ENCODE data around the gene RUNX1.
A peak's percentile ranks its signal among the peaks of the same experiment; 100 is the strongest.

The RUNX1 gene

DNA sequence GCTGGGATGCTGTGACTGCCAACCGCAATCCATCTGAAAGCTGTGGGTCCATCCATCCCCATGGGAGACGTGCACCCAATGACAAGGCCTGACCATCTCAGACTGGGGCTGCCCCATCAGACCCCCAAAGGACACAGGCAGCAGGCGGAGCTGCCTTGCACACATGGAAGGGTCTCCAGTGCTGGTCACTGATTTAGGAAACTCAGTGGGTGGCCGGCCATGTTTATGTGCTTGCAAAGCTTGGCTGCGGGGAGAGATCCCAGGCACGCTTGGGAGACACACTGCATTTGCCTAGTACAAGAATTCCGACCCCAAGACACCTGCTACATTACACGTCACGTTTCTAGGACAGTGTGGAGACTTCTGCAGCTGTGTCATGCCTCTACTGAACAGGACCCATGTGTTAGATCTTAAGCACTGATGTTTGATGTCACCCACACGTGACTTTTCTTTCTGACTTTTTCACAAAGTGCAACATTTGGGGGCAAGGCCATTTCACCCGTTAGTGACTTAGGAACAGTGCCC, 198.9 kb downstream of the RUNX1 start:
- H3K4me2 ChIP-seq = no peak overlapping the region
- H4K20me1 ChIP-seq = peaks cover 95% of the 10 kb centered on the region
- peaks cover 32% of the 10 kb centered on the region for H3K4me1 ChIP-seq
- H3K36me3 ChIP-seq = peaks cover 93% of the 10 kb centered on the region
- TF ChIP-seq Cebpa-rat (IDR thresholded peaks at IDR 0.05) = no peak
- H3K27ac ChIP-seq = no peak overlapping the region
- no peak overlapping the region for H3K4me3 ChIP-seq
- no peak overlapping the region for H3K9ac ChIP-seq
- H3K9me3 ChIP-seq = no peaks in the 10 kb centered on the region
- no peaks in the 10 kb centered on the region for H3K27me3 ChIP-seq

DNA sequence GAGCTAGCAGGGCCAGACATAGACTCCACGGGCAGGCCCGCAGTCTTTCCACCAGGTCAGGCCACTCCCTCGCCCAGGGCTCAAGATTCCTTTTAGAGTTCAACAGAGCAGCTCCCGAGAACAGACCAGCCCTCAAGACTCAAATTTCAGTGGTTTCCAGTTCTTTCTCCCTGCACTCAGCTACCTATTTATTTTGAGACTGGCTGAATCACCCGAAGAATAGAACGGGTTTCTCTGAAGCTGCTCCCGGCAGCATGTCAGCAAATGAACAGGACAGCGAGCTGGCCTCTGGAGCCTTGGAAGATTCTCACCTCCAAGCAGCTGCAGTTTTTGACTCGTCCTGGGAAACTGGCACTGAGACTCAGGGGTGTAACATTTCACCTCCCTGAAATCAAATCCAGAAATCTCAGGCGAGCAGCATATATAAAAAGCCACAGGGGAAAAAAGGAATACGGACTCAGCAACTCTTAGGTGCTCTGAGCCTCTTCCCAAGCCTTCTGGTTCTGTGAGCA, 202.4 kb downstream of the RUNX1 start:
- Histone ChIP-seq H3K4me2 (peak overlapping the region; percentile 21), H3K4me1 (peaks cover 47% of the 10 kb centered on the region), H3K9me3 (no peaks in the 10 kb centered on the region), H3K4me3 (no peak overlapping the region), H3K27me3 (no peaks in the 10 kb centered on the region), H3K9ac (peak overlapping the region; percentile 11; the same call in 1 of the 2 replicates), H3K27ac (peak overlapping the region; percentile 27; the same call in 1 of the 2 replicates), H4K20me1 (peaks cover 95% of the 10 kb centered on the region), H3K36me3 (peaks cover 93% of the 10 kb centered on the region)
- no peak for TF ChIP-seq Cebpa-rat (IDR thresholded peaks at IDR 0.05)

DNA sequence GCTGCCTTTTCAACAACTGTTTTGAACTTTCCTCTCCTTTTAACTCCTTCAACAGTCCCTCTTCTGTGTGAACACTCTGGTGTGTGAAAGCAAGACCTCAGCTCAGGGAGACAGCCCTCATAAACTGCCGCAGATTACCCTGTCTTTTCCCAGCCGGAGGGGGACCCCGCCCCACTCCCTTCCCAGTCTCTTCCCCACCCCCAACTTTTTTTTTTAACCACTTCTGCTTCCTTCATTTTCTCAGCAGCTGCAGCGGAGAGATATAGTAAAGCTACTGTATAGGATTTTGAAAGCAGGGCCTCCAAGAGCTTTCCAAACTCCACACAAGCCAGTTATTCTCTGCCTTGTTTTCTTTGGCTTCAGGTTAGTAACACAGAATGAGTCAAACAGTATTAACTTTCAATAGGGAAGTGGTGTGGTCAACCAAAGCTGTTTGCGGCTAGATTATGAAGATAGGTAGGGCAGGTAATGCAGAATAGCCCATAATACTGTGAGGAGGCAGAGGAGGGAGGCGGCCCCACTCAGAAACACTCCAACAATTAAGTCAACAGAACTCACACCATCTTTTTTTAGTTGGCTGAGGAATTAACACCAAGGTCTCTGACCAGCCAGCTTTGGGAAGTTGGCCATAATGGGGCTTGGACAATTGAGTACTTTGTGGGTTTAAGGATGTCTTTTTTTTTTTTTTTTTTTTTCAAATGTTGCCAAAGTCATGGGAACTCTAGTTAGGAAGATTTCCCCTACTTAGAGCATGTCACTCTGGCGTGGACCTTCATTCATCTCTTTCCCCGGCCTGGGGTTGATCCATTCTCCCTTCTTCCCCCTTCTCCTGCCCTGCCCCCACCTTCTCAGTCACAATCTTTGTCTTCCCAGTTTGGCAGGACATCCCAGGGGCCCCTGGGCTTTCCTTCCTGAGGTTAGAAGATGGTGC, 203.3 kb downstream of the RUNX1 start:
- Histone ChIP-seq H3K36me3 (peaks cover 93% of the 10 kb centered on the region), H4K20me1 (peaks cover 95% of the 10 kb centered on the region), H3K4me3 (no peak overlapping the region), H3K27ac (peak overlapping the region; percentile 27; the same call in 1 of the 2 replicates), H3K27me3 (no peaks in the 10 kb centered on the region), H3K9me3 (no peaks in the 10 kb centered on the region), H3K9ac (peak overlapping the region; percentile 11; the same call in 1 of the 2 replicates), H3K4me1 (peaks cover 51% of the 10 kb centered on the region), H3K4me2 (peak overlapping the region; percentile 21; the same call in 1 of the 2 replicates)
- TF ChIP-seq Cebpa-rat (IDR thresholded peaks at IDR 0.05) = no peak

DNA sequence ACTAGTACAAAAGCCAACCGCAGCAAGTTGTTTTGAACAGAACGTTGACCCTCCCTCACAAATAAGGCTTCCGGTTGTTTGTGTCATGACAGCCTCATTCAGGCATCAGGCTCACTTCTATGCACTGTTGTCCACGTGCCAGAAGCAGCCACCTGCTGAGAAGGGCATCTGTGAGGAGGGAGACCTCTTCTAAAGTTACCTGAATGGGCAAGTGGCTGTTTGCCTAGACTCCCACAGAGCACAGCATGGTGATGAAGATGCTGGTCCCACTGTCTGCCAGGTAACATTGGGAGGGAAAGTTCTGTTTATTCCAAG, 204.2 kb downstream of the RUNX1 start:
- no peak for TF ChIP-seq Cebpa-rat (IDR thresholded peaks at IDR 0.05)
- Histone ChIP-seq H3K36me3 (peaks cover 93% of the 10 kb centered on the region), H3K4me3 (no peak overlapping the region), H4K20me1 (peaks cover 95% of the 10 kb centered on the region), H3K27ac (no peak overlapping the region), H3K9ac (no peak overlapping the region), H3K27me3 (no peaks in the 10 kb centered on the region), H3K4me1 (peaks cover 51% of the 10 kb centered on the region), H3K4me2 (no peak overlapping the region; the same call in 1 of the 2 replicates), H3K9me3 (no peaks in the 10 kb centered on the region)

DNA sequence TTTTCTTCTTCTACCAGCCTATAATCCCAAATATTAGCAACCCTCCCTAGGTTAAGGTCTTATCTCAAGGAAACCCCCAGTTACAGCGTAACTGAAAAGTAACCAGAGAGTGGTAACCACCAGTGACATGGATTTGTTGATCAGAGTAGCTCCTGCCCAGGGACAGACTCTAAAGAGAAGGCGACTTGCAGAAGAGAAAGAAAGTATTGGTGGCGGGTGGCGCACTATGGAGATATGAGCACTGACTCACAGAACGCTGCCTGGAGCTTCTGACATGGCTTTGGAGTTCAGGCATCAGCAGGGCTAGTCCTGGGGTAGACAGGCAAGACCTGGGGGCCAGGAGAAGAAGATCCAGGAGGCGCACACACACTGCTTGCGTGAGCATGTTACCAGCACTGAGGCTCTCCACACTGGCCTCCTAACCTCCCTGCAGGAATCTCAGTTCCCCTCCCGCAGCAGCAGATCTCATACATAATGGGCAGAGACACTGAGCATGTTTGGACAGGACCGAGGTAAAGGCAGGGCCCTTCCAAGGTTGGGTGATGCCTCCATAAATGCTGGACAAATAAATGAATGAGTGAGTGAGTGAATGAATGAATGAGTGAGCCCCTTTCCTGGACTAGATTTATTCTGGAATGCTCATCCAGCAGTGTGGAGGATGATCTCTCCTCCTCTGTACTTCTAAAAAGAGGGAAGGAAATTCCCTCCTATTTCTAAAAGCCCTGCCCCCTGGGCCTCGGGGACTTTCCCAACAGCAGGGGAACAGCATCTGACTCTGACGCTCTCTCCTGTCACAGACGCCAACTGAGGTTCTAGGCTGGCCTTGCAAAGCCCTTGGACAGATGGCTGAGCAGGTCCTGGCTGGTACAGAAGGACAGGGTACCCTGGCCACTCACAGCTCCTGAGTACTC, 204.8 kb downstream of the RUNX1 start:
- Histone ChIP-seq H3K4me2 (no peak overlapping the region; the same call in 1 of the 2 replicates), H3K4me1 (peaks cover 51% of the 10 kb centered on the region)

DNA sequence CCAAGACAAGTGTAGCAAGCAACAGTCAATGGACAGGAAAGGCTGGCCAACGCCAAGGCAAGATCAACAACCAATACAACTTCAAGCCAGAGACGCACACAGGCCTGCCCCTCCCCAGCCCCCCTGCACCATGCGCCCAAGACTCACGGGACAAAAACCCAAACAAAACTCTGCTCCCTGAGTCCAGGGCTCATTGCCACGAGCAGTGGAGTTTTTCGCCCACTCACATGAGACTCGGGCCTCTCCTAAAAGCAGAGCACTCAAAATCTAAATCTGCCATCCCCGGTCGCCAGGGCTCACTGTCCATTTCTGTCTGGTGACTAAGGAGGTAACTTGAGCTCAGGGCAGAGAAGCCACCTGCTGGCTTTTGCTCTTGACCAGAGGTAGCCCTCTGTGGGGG, 205.5 kb downstream of the RUNX1 start:
- peaks cover 100% of the 10 kb centered on the region for H4K20me1 ChIP-seq
- H3K27me3 ChIP-seq = no peaks in the 10 kb centered on the region
- peaks cover 98% of the 10 kb centered on the region for H3K36me3 ChIP-seq
- peaks cover 50% of the 10 kb centered on the region for H3K4me1 ChIP-seq
- 0 out of 2 replicates have a peak overlapping the region, but pooled peaks have one; percentile 14 for H3K27ac ChIP-seq
- H3K4me2 ChIP-seq = no peak overlapping the region
- TF ChIP-seq Cebpa-rat (IDR thresholded peaks at IDR 0.05) = no peak
- no peak overlapping the region for H3K4me3 ChIP-seq
- H3K9ac ChIP-seq = no peak overlapping the region
- H3K9me3 ChIP-seq = no peaks in the 10 kb centered on the region

More for the DNA sequence above, 204.8 kb downstream of the RUNX1 start:
- H3K9me3 ChIP-seq = no peaks in the 10 kb centered on the region
- peaks cover 96% of the 10 kb centered on the region for H4K20me1 ChIP-seq
- H3K36me3 ChIP-seq = peaks cover 95% of the 10 kb centered on the region
- no peak for TF ChIP-seq Cebpa-rat (IDR thresholded peaks at IDR 0.05)
- no peak overlapping the region for H3K4me3 ChIP-seq
- no peak overlapping the region for H3K9ac ChIP-seq
- H3K27ac ChIP-seq = peak overlapping the region; percentile 37; the same call in 1 of the 2 replicates
- no peaks in the 10 kb centered on the region for H3K27me3 ChIP-seq

DNA sequence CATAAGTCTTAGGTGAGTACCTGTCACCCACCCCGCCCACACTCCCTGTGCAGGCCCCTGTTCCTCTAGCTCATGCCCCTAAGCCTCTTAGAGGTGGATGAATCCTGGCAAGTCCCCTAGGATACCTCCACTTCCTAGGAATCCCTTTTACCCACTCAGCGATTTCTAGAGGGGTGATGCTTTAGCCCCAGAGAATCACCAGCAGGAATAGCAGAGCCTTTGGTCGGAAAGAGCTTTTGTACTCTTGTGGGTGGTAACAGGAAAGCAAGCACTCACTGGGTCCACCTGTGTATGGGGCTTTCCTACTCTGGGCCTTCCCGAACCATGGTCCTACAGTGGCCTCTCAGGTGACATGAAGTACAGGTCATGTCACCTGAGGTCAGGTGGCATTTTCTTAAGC, 207.9 kb downstream of the RUNX1 start:
- peaks cover 47% of the 10 kb centered on the region for H3K4me1 ChIP-seq
- H3K4me2 ChIP-seq = no peak overlapping the region
- H3K36me3 ChIP-seq = peaks cover 100% of the 10 kb centered on the region
- H3K27ac ChIP-seq = no peak overlapping the region
- H3K9me3 ChIP-seq = no peaks in the 10 kb centered on the region
- no peak for TF ChIP-seq Cebpa-rat (IDR thresholded peaks at IDR 0.05)
- no peak overlapping the region for H3K4me3 ChIP-seq
- H3K9ac ChIP-seq = no peak overlapping the region
- peaks cover 100% of the 10 kb centered on the region for H4K20me1 ChIP-seq
- H3K27me3 ChIP-seq = no peaks in the 10 kb centered on the region

DNA sequence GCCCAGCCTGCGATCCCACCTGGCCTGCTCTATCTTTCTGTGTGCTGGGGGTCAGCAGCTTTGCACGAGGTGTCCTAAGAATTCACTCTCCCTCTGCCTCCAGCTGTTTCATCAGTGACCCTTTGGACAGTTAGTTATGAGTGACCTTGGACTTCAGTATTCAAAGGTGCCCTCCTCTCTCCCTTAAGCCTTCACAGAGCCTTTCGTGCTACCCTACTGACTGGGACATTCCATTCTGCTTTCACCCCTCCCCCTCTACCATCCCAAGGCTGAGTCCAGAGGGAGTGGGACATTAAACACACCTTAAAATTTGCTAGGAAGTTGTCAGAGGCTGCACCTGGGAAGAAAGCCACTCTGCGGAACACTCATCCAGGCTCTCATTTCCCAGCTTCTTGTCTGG, 208.4 kb downstream of the RUNX1 start:
- H3K9ac ChIP-seq = no peak overlapping the region
- no peak overlapping the region for H3K4me3 ChIP-seq
- H3K4me2 ChIP-seq = no peak overlapping the region
- peaks cover 100% of the 10 kb centered on the region for H4K20me1 ChIP-seq
- no peaks in the 10 kb centered on the region for H3K9me3 ChIP-seq
- H3K27me3 ChIP-seq = no peaks in the 10 kb centered on the region
- no peak overlapping the region for H3K27ac ChIP-seq
- H3K36me3 ChIP-seq = peaks cover 100% of the 10 kb centered on the region
- H3K4me1 ChIP-seq = peaks cover 47% of the 10 kb centered on the region
- TF ChIP-seq Cebpa-rat (IDR thresholded peaks at IDR 0.05) = no peak

All from BLaER1 (cell line).